Inflammatory macrophage treated with lipopolysaccharide for 4 hours (primary cell): ENCODE measurements around the gene ARNT2.
"Not testable (repeated sequence)": the region's sequence is repeated elsewhere in the genome, so short reads cannot be mapped to it uniquely, and the experiment has no call there.

Source experiments
- DNase-seq: peaks from one replicate; pipeline ENCODE4 v3.0.0-alpha.2; 2020

ARNT2 gene

DNA sequence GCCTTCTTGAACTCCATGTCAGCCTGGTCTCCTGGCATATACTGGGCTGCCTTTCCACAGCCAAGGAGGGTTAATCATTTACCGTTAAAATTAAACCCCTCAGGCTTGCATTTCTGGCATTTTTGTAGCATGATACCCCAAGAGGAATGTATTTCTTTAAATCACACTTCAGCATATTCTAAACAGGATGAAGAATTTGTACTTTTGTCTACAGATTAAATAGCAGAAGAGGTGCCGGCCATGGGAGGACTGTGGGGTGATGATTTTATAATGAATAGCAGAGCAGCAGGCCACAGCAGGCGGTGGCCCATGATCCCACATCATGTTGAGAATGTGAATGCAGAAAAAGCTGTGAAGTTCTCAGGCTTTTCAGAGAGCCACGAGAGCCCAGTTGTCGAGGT is 90.2 kb downstream of the ARNT2 start:
- DNase-seq: no peak

- DNase-seq: no peak
Measured at GRCh38 chr15:80494756-80495155, 90.6 kb downstream of the ARNT2 start.

DNA sequence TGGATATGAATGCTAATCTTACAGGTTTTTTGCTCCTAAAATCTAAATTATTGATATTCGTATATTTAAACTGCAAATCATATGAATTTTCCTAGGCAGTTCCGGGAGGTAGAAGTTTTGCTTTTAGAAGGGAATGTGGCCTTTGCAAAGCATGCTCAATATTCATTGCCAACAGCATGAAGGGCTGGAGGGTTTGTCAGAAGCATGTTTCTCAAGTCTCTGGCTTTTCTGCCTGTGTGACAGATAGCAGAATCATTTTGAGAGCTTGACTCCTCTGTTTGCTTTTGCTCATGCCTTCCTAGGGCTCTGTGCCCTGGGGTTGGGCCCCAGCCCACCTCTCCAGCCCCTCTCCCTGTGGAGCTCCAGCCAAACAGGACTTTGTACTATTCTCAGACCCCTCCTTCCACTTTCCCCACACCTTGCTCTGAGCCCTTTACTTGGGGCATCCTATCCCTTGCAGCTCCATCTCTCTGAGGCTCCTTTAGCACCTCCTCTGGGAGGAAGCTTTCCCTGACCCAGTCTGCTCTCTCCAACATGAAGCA is 91.3 kb downstream of the ARNT2 start:
- DNase-seq: no peak

DNA sequence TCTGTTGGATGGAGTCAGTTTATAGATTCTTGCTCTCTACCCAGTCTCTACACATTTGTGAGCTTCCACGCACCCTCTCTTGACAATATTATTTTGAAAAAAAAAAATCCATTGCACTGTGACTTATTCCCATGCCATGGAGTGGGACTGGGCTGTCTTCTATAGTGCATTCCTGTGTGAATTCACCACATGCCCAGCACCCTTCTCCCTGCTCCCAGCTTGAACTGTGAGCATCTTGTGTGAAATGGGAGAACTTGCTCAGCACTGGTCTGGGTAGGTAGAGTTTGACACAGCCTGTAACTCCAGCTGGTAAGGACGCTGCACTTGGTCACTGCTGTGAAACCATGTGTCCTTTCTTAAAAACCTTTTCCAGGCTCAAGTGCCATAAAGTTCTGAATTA is 91.9 kb downstream of the ARNT2 start:
- DNase-seq: no peak

GRCh38 chr15:80497221-80497620 is 93.0 kb downstream of the ARNT2 start:
- no peak for DNase-seq

GRCh38 chr15:80498652-80499051 is 94.5 kb downstream of the ARNT2 start:
- DNase-seq: no peak

- DNase-seq: no peak
Measured at GRCh38 chr15:80500021-80500420, 95.8 kb downstream of the ARNT2 start.

DNA sequence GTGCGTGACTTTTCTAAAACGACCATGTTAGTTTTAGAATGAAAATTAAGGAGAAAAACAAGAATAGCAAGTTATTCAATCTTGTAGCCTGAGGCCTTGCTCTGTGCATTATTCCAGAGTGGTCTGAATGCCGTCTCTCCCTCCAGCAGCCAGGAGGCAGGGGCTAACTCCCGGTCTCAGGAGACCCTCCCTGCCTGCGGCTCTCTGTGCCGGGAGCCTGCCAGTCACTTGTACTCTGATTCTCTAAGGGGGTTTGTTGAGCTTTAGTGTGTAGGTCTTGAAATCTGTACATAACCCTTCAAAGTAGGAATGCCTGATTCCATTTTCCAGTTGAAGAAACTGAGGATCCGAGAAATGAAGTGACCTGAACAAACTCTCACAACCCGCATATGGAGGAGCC is 97.3 kb downstream of the ARNT2 start:
- DNase-seq: no peak

GRCh38 chr15:80502782-80503181 is 98.6 kb downstream of the ARNT2 start:
- DNase-seq: no peak

- DNase-seq: no peak
Measured at GRCh38 chr15:80503319-80503952, 99.3 kb downstream of the ARNT2 start.

DNA sequence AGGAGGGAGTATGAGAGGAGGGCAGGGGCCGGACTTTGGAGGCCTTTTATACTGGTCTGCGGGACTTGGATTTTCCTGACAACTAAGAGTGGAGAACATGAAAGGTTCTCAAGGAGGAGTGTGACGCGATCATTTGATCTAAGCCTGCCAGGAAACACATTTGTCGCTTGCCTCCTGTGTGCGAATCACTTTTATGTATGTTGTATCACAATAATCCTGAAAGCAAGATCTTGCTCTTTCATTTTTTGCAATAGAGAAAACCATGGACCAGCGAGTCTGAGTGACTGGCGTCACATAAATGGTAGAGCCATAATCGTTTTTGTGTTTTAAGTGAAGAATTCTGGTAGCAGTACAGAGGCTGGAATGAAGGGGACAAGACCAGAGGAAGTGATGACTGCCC is 100.7 kb downstream of the ARNT2 start:
- DNase-seq: no peak

DNA sequence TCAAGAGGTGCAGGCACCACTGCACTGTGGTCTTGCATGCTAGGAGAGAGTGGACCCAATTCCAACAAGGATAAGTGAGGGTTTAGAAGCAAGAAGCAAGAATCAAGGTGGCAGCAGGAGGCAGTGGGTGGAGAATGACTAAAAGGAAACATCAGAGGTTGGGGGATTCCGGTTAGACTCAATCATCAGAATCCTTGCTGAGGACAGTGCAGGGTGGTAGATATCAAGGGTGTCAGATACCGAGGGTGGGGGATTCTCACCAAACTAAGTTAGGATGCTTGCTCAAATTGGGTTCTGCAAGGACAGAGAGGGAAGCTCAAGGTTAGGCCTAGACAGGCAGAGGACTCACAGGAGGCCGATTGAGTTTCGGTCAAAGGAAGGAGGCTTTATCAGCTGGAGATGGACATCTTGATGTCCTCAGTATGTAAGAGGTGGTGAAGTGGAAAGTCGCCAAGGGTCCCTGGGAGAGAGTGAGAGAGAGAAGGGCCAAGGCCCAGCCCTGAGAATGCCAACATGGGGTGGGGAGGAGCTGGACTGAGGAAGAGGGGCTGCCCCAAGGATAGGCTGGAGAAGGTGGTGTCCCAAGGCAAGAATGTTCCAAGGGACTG is 102.2 kb downstream of the ARNT2 start:
- no peak for DNase-seq

DNA sequence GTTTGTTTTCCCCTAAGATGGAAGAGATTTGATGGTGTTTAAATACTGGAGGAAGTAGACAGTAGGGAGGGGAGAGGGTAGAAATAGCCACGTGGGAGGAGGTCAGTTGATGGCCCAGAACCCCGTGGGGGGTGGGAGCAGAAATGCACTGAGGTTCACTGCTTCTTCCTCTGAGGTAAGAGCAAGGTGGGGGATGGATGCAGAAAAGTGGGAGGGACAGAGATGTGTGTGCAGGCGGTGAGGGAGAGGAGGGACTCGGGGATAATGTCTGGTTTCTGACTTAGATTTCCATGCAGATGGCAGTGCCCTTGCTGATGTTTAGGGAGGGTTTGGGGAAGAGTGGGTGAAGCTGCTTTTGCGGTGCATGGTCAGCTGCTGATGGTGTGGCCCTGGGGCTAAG is 102.9 kb downstream of the ARNT2 start:
- no peak for DNase-seq

DNA sequence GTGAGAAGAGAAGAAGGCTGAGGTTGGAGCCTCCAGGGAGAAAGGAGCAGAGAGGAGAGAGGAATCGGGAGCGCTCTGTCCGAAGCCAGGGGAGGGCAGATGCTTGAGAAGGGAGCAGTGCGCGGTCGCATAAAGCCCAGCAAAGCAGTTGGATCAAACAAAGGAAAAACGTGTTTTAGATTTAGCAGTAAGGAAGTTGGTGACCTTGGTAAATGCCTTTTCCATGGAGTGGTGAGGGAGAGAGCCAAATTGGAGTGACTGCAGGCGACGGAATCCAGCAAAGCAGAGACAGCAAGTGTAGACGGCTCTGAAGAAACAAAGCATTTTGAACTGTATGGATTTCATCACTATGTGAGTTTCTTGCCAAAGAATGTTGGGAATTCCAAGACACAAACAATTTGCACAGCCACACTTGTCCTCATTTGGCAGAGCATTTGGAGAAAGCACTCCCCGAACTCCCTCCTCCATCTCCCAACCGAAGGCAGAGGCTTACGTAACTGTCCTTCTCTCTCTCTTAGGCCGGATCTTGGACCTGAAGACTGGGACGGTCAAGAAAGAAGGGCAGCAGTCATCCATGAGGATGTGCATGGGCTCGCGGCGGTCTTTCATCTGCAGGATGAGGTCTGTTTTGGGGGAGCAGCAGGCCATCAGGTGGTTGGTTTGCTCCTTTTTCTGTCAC is 103.6 kb downstream of the ARNT2 start:
- no peak for DNase-seq

GRCh38 chr15:80508783-80509182 is 104.6 kb downstream of the ARNT2 start:
- DNase-seq: no peak

GRCh38 chr15:80509800-80510199 is 105.6 kb downstream of the ARNT2 start:
- no peak for DNase-seq

DNA sequence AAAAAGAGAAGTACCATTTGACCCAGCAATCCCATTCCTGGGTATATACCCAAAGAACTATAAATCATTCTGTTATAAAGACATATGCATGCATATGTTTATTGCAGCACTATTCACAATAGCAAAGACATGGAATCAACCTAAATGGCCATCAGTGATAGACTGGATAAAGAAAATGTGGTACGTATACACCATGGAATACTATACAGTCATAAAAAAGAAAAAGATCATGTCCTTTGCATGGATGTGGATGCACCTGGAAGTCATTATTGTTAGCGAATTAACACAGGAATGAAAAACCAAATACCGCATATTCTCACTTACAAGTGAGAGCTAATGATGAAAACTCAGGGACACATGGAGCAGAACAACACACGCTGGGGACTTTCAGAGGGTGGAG is 106.8 kb downstream of the ARNT2 start:
- DNase-seq: not testable (repeated sequence)

DNA sequence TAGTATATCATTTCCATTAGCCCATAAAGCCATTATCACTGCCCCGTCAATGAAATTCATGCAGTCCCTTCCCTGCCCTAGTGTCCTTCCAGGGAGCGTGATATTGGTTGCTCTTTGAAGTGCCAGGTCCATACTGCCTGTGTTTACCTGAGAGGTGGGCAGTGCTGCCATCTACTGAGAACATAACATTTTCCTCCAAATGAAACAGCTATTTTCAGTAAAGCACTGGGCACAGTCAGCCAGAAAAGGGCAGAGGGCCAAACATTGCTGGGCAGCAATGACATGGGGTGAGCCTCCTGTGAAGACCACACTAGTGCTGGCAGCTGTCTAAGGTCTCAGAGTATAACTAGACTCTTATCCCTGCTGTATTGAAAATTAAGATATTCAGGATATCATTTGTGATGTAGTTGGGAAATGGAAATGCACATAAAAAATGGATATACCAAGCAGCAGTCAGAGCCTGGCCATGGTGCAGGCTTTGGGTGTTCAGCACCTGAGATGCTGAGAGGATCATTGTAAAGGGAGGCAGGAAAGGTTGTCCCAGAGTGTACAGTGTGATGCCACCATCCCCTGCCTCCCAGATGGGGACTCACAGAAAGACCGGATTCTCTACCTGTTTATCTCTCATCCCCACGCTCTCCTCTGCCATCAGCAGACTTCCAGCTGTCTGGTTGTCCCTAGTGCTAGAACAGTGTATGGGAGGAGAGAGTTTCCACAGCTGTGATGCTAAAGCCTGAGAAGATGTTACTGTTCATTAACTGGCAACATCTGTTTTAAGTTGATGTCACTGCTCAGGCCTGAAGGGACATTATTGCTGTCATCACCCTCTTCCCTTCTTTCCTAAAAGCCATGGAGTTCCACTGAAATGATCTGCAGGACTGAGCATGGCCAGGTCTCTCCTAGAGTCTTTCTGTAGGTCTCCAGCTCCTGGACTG is 108.8 kb downstream of the ARNT2 start:
- DNase-seq: no peak

GRCh38 chr15:80514071-80514780 is 110.0 kb downstream of the ARNT2 start:
- peak; percentile 71 for DNase-seq

DNA sequence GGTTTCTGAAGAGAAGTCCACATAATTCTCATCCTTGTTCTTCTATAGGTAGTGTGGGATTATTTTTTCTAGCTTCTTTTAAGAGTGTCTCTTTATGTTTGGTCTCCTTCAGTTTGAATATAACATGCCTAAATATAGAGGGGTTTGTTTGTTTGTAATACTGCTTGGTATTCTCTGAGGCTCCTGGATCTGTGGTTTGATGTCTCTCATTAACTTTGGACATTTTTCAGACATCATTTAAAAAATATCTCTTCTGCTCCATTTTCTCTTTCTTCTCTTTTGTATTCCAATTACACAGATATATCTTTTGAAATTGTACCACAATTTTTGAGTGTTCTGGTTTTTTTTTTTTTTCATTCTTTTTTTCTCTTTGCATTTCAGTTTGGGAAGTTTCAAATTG is 113.1 kb downstream of the ARNT2 start:
- DNase-seq: no peak

- no peak for DNase-seq
Measured at GRCh38 chr15:80518522-80518921, 114.3 kb downstream of the ARNT2 start.

DNA sequence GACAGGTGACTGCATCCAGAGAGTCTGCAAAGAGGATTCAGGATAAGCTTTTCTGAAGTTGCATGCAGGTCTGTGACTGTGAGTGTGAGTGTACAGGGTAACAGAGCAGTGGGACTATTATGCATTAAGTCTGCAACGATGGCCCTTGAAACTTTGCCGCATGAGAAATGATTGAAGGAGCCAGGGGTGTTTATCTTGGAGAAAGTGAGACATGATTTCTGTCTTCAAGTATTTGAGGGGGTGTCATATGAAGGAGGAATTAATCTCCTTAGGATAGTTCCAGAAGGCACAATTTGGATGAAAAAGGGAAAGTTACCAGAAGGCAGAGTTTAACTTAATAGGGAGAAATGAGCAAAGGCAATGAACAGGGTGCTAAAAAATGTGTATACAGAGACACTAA is 119.6 kb downstream of the ARNT2 start:
- DNase-seq: no peak
